CD4-positive, alpha-beta T cell (primary cell): ENCODE data around the gene STAT6. TPM values are rescaled to one million over a fixed set of nuclear protein-coding genes. Genes with fewer than 3 reads are reported as not detected.

Experiments used
- ATAC-seq: fragments of 200-7000 bp; cut with Tn5 transposase; one replicate; pipeline ENCODE4 v1.10.0; 2022; ENCODE audit warnings: mild to moderate bottlenecking; ENCODE audit not compliant: poor library complexity
- CTCF ChIA-PET: fragments of 350-600 bp; sonication (Branson Sonifier 250); formaldehyde crosslinking; loops from one replicate; lab custom pipeline; 2021; ENCODE audit warnings: antibody characterized with exemption, inconsistent platforms; lab: Charles Lee
- POLR2A ChIA-PET: fragments of 350-600 bp; sonication (Branson Sonifier 250); formaldehyde crosslinking; loops from one replicate; lab custom pipeline; 2021; ENCODE audit warnings: antibody characterized with exemption, inconsistent platforms; lab: Charles Lee
- DNase-seq, 14 experiments: peaks; one replicate each; pipeline ENCODE4 v3.0.0-alpha.2; 2013 to 2020; ENCODE audit warnings: mixed read lengths in 2 of 14
- H3K27ac ChIP-seq, 2 donors: one replicate each; pipeline versions ENCODE4 v1.5.1 to v1.7.0; 2013; ENCODE audit warnings: low read length in 2 of 2, low read depth in 1 of 2, mild to moderate bottlenecking in 1 of 2
- H3K27me3 ChIP-seq, 2 experiments: 1 replicate in 1 of 2; 2 replicates in 1 of 2; pipeline versions ENCODE4 v1.6.1 to v1.7.0; 2013; ENCODE audit warnings: low read length in 2 of 2, control low read depth in 1 of 2, mild to moderate bottlenecking in 1 of 2, moderate library complexity in 1 of 2; ENCODE audit not compliant: insufficient read depth in 2 of 2, control insufficient read depth in 1 of 2
- H3K36me3 ChIP-seq: one replicate; pipeline ENCODE4 v1.6.1; 2013; ENCODE audit warnings: low read length, control low read depth; ENCODE audit not compliant: insufficient read depth
- H3K4me1 ChIP-seq: one replicate; pipeline ENCODE4 v1.6.1; 2013; ENCODE audit warnings: low read length, control low read depth; ENCODE audit not compliant: insufficient read depth
- H3K4me3 ChIP-seq: one replicate; pipeline ENCODE4 v1.5.1; 2013; ENCODE audit warnings: mild to moderate bottlenecking, low read length, moderate library complexity
- H3K9me3 ChIP-seq, 2 experiments: 1 replicate in 1 of 2; 2 replicates in 1 of 2; pipeline versions ENCODE4 v1.6.1 to v1.7.0; 2013; ENCODE audit warnings: low read length in 2 of 2, mild to moderate bottlenecking in 2 of 2, control low read depth in 1 of 2, moderate library complexity in 1 of 2; ENCODE audit not compliant: control insufficient read depth in 1 of 2, insufficient read depth in 1 of 2
- H3K27ac Mint-ChIP-seq: one replicate; pipeline ENCODE4 v1.8.0; 2020; ENCODE audit warnings: mixed read lengths
- H3K27me3 Mint-ChIP-seq: one replicate; pipeline ENCODE4 v1.8.0; 2021; ENCODE audit warnings: mixed read lengths
- H3K36me3 Mint-ChIP-seq: one replicate; pipeline ENCODE4 v1.8.0; 2021; ENCODE audit warnings: low read depth, mixed read lengths
- H3K4me1 Mint-ChIP-seq: one replicate; pipeline ENCODE4 v1.8.0; 2021; ENCODE audit warnings: low read depth, mixed read lengths
- H3K4me3 Mint-ChIP-seq: one replicate; pipeline ENCODE4 v1.8.0; 2020; ENCODE audit warnings: mild to moderate bottlenecking, mixed read lengths
- H3K9me3 Mint-ChIP-seq: one replicate; pipeline ENCODE4 v1.8.0; 2020; ENCODE audit warnings: mixed read lengths
- intact Hi-C, 2 experiments: fragments of 100-400 bp; cut with DNase I in 1 of 2; cut with micrococcal nuclease in 1 of 2; formaldehyde crosslinking; loops; one replicate each; pipeline versions ENCODE4 v1.15.1 to v1.9.0; 2023 to 2025; cut with DNase I, micrococcal nuclease
- total RNA-seq, 174 experiments: library from RNA in 2 of 174; stranded (reverse) in 2 of 174; gene quantifications; one replicate each; pipeline ENCODE4 v1.2.3 and lab custom pipeline; 2021 to 2026
- TF ChIP-seq, protein P1 (sequence below): fragments of 200-600 bp; IDR thresholded peaks from one replicate; pipeline ENCODE4 v1.8.0; 2022; ENCODE audit warnings: antibody characterized with exemption, mild to moderate bottlenecking

The STAT6 gene
- total RNA-seq, 2 experiments from 2014 or later: 133 to 144 TPM

DNA sequence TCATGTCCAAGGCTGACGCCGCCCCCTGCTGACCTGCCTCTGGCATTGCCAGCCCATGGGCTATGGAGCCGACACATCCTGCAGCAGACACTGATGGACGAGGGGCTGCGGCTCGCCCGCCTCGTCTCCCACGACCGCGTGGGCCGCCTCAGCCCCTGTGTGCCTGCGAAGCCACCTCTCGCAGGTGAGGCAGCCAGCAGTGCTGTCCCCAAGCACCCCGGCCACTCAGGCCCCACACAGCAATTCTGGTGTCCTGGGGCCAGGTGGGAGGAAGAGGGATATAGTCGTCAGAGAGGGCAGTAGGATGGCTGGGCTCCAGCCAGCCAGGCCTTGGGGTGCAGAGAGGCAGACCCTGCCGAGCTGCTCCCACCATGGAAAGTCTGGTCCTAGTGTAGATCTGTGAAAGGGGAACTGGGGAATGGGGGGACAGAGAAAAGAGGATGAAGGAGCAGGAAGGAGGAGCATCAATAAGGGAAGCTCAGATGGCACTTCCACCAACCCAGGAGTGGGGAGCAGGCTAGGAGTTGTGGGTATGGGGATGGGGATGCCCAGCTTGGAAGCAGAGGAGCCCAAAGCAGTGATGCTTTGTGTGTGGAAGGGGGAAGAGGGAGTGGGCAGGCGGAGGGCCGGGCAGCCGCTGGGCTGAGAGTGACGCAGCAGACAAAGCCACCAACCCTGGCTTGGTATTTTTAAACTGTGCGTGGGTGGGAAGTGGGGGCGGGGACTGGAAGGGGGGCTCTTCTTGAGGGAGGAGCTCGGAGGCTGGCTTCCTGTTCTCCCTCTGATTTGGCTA, 17.6 kb downstream of the STAT6 start:
- peak overlapping the region; percentile 3 for H3K4me3 ChIP-seq
- intact Hi-C loops: loop anchor here (1.0 kb wide), 2 partner anchors 17 to 24 kb away; no protein-coding TSS in a partner anchor
- H3K36me3 ChIP-seq: peaks cover 71% of the 10 kb centered on the region
- peaks cover 52% of the 10 kb centered on the region for H3K4me1 Mint-ChIP-seq
- H3K9me3 ChIP-seq: no peaks in the 10 kb centered on the region
- H3K4me3 Mint-ChIP-seq: peak overlapping the region; percentile 71
- H3K36me3 Mint-ChIP-seq: peaks cover 87% of the 10 kb centered on the region
- ChIA-PET CTCF (interaction anchor here (0.6 to 7.6 kb wide), 6 partner anchors 18 to 149 kb away, joined by 3 to 67 read pairs (median 6); partner anchors contain the start of gene STAT6), POLR2A (interaction anchor here (0.6 to 14.4 kb wide), 7 partner anchors 14 to 416 kb away, joined by 3 to 344 read pairs (median 13); partner anchors contain the start of genes NEMP1 and STAT6)
- peak overlapping the region; percentile 69 to 72 for H3K27ac ChIP-seq
- H3K27ac Mint-ChIP-seq: peak overlapping the region; percentile 98
- H3K27me3 Mint-ChIP-seq: no peaks in the 10 kb centered on the region
- TF ChIP-seq, protein P1, sequence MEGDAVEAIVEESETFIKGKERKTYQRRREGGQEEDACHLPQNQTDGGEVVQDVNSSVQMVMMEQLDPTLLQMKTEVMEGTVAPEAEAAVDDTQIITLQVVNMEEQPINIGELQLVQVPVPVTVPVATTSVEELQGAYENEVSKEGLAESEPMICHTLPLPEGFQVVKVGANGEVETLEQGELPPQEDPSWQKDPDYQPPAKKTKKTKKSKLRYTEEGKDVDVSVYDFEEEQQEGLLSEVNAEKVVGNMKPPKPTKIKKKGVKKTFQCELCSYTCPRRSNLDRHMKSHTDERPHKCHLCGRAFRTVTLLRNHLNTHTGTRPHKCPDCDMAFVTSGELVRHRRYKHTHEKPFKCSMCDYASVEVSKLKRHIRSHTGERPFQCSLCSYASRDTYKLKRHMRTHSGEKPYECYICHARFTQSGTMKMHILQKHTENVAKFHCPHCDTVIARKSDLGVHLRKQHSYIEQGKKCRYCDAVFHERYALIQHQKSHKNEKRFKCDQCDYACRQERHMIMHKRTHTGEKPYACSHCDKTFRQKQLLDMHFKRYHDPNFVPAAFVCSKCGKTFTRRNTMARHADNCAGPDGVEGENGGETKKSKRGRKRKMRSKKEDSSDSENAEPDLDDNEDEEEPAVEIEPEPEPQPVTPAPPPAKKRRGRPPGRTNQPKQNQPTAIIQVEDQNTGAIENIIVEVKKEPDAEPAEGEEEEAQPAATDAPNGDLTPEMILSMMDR: peak; percentile 63
- H3K4me1 ChIP-seq: peaks cover 52% of the 10 kb centered on the region
- no peaks in the 10 kb centered on the region for H3K27me3 ChIP-seq
- ATAC-seq (peak; percentile 41), DNase-seq (peak in 11 of 14 experiments; percentile 26 to 78 (median 53))
- no peaks in the 10 kb centered on the region for H3K9me3 Mint-ChIP-seq

DNA sequence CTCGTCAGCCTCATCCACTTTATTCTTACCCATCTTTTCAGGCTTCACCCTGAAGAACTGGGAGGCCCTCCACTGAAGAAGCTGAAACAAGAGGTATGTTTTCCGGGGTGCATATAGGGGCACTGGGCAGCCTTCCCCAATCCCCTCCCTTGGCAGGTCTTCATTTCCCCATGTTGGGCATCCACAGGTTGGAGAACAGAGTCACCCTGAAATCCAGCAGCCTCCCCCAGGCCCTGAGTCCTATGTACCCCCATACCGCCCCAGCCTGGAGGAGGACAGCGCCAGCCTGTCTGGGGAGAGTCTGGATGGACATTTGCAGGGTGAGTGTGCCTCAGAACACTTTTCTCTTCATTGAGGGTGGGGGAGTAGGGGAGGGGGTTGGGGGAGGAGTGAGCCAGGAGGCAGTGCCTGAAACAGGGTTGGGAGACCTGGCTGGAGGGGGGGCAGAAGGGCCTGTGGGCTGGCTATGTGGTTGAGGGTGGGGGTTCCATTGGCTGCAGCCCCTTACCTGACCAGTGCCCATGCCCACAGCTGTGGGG, 18.2 kb downstream of the STAT6 start:
- peak overlapping the region; percentile 98 for H3K27ac Mint-ChIP-seq
- ATAC-seq (no peak), DNase-seq (no peak)
- TF ChIP-seq, protein P1: no peak
- H3K36me3 Mint-ChIP-seq: peaks cover 86% of the 10 kb centered on the region
- intact Hi-C loops: loop anchor here (1.0 kb wide), 2 partner anchors 17 to 24 kb away; no protein-coding TSS in a partner anchor
- no peaks in the 10 kb centered on the region for H3K27me3 ChIP-seq
- H3K4me1 Mint-ChIP-seq: peaks cover 58% of the 10 kb centered on the region
- H3K9me3 Mint-ChIP-seq: no peaks in the 10 kb centered on the region
- CTCF ChIA-PET: interaction anchor here (0.6 to 7.6 kb wide), 6 partner anchors 18 to 150 kb away, joined by 3 to 67 read pairs (median 7); partner anchors contain the start of gene STAT6
- peaks cover 58% of the 10 kb centered on the region for H3K4me1 ChIP-seq
- peak overlapping the region in 1 of 2 donors; percentile 69 for H3K27ac ChIP-seq
- H3K27me3 Mint-ChIP-seq: no peaks in the 10 kb centered on the region
- H3K36me3 ChIP-seq: peaks cover 64% of the 10 kb centered on the region
- H3K4me3 Mint-ChIP-seq: peak overlapping the region; percentile 84
- POLR2A ChIA-PET: interaction anchor here (0.7 to 14.4 kb wide), 4 partner anchors 15 to 62 kb away, joined by 4 to 344 read pairs (median 72); partner anchors contain the start of genes NEMP1 and STAT6
- H3K4me3 ChIP-seq: no peak overlapping the region
- no peaks in the 10 kb centered on the region for H3K9me3 ChIP-seq

DNA sequence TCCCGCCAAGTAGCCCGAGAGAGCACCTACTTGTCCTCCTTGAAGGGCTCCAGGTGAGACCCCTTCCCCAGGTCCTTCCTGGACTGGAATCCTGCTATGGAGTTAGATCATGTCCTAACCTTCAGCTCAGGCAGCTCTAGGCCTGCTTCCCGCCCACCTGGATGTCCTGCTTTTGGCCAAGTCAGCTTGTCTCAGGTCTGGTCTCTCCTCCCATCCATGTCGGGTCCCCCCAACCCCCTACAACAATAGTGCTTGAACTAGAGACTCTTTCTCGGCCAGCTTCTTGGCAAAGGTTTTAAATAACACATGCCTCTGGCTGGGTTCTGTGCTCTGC, 18.7 kb downstream of the STAT6 start:
- H3K9me3 ChIP-seq: no peaks in the 10 kb centered on the region
- peaks cover 60% of the 10 kb centered on the region for H3K36me3 ChIP-seq
- H3K9me3 Mint-ChIP-seq: no peaks in the 10 kb centered on the region
- no peak for DNase-seq
- intact Hi-C loops: no loop called here
- H3K27ac ChIP-seq: peak overlapping the region in 1 of 2 donors; percentile 56
- peaks cover 63% of the 10 kb centered on the region for H3K4me1 ChIP-seq
- ChIA-PET POLR2A (interaction anchor here (2.0 to 14.4 kb wide), 3 partner anchors 14 to 23 kb away, joined by 13 to 344 read pairs (median 130); partner anchors contain the start of genes NEMP1 and STAT6), CTCF (interaction anchor here (1.4 to 7.6 kb wide), 5 partner anchors 19 to 90 kb away, joined by 3 to 67 read pairs (median 7); partner anchors contain the start of gene STAT6)
- ATAC-seq: no peak
- TF ChIP-seq, protein P1: no peak
- H3K4me1 Mint-ChIP-seq: peaks cover 59% of the 10 kb centered on the region
- peak overlapping the region; percentile 98 for H3K27ac Mint-ChIP-seq
- no peak overlapping the region for H3K4me3 ChIP-seq
- H3K27me3 Mint-ChIP-seq: no peaks in the 10 kb centered on the region
- peaks cover 85% of the 10 kb centered on the region for H3K36me3 Mint-ChIP-seq
- H3K4me3 Mint-ChIP-seq: peak overlapping the region; percentile 84
- H3K27me3 ChIP-seq: no peaks in the 10 kb centered on the region
